Upper lobe of right lung (tissue), 1 donor: Measurements from ENCODE around the gene PSIP1. TPM values are rescaled to one million over a fixed set of nuclear protein-coding genes. Genes with fewer than 3 reads are reported as not detected.
"Not testable (repeated sequence)": the region's sequence is repeated elsewhere in the genome, so short reads cannot be mapped to it uniquely, and the experiment has no call there.

ENCODE experiments used
- ATAC-seq: fragments of 200-7000 bp; cut with Tn5 transposase; one replicate; pipeline ENCODE4 v1.9.1; 2020; ENCODE audit warnings: mild to moderate bottlenecking, moderate library complexity
- DNase-seq: peaks from one replicate; pipeline ENCODE4 v3.0.0-alpha.2; 2020
- H3K27ac ChIP-seq: fragments of 200-600 bp; one replicate; pipeline ENCODE4 v1.8.0; 2022
- H3K27me3 ChIP-seq: fragments of 200-600 bp; one replicate; pipeline ENCODE4 v1.8.0; 2022; ENCODE audit warnings: mild to moderate bottlenecking
- H3K36me3 ChIP-seq: fragments of 200-600 bp; one replicate; pipeline ENCODE4 v1.8.0; 2022
- H3K4me1 ChIP-seq: fragments of 200-600 bp; one replicate; pipeline ENCODE4 v1.8.0; 2022
- H3K4me3 ChIP-seq: fragments of 200-600 bp; one replicate; pipeline ENCODE4 v1.8.0; 2022; ENCODE audit warnings: mild to moderate bottlenecking
- H3K9me3 ChIP-seq: fragments of 200-600 bp; one replicate; pipeline ENCODE4 v1.8.0; 2022
- intact Hi-C: fragments of 100-400 bp; cut with DNase I; formaldehyde crosslinking; loops from one replicate; pipeline ENCODE4 v1.11.0; 2022
- total RNA-seq: library from RNA; stranded (reverse); fragmentation: NEBNext Ultra II Directional; extraction: Animal tissue kit (Norgen Biotek cat#: 25700); gene quantifications from one replicate; pipeline ENCODE4 v1.2.1, GENCODE V29; 2021
- TF ChIP-seq, protein P1 (sequence below): fragments of 200-600 bp; IDR thresholded peaks from one replicate; pipeline ENCODE4 v1.8.0; 2022; ENCODE audit warnings: antibody characterized with exemption
- donor health status: DM: no; HTN: yes; CAD: no; lungs with severe emphysema.

PSIP1 gene
- total RNA-seq, 1 donor from 2014 or later = 32.8 TPM

DNA sequence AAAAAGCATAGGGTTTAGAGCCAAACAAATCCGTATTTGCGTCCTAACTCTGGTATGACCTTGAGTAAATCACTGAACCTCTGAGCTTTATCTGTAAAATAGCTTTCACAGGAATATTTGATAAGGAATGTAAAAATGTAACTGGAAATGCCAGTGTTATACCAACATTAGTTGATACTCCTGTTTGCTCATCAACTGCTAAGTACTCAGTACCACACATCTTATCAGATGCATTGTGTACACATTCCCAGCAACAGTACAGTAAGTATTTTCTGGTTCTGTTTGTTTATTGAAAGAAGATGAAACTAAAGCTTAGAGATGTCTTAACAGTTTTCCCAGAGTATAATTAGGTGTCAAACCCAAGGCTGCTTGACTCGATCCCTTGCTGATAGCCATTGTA lies 66.6 kb downstream of the PSIP1 start:
- Histone ChIP-seq H3K36me3 (peaks cover 67% of the 10 kb centered on the region), H3K9me3 (no peaks in the 10 kb centered on the region), H3K4me1 (no peaks in the 10 kb centered on the region), H3K4me3 (no peak overlapping the region), H3K27me3 (no peaks in the 10 kb centered on the region), H3K27ac (no peak overlapping the region)
- ATAC-seq (no peak), DNase-seq (no peak)
- TF ChIP-seq, protein P1, sequence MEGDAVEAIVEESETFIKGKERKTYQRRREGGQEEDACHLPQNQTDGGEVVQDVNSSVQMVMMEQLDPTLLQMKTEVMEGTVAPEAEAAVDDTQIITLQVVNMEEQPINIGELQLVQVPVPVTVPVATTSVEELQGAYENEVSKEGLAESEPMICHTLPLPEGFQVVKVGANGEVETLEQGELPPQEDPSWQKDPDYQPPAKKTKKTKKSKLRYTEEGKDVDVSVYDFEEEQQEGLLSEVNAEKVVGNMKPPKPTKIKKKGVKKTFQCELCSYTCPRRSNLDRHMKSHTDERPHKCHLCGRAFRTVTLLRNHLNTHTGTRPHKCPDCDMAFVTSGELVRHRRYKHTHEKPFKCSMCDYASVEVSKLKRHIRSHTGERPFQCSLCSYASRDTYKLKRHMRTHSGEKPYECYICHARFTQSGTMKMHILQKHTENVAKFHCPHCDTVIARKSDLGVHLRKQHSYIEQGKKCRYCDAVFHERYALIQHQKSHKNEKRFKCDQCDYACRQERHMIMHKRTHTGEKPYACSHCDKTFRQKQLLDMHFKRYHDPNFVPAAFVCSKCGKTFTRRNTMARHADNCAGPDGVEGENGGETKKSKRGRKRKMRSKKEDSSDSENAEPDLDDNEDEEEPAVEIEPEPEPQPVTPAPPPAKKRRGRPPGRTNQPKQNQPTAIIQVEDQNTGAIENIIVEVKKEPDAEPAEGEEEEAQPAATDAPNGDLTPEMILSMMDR = no peak
- intact Hi-C loops = no loop called here

DNA sequence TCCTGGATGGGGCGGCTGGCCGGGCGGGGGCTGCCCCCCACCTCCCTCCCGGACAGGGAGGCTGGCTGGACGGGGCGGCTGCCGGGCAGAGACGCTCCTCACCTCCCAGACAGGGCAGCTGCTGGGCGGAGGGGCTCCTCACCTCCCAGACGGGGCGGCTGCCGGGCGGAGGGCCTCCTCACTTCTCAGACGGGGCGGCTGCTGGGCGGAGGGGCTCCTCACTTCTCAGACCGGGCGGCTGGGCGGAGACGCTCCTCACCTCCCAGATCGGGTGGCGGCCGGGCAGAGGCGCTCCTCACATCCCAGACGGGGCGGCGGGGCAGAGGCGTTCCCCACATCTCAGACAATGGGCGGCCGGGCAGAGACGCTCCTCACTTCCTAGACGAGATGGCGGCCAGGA lies 68.5 kb downstream of the PSIP1 start:
- DNase-seq = peak; percentile 57
- H3K36me3 ChIP-seq = peaks cover 57% of the 10 kb centered on the region
- H3K4me1 ChIP-seq, H3K27me3 ChIP-seq, intact Hi-C loops, H3K9me3 ChIP-seq, H3K27ac ChIP-seq, ATAC-seq, H3K4me3 ChIP-seq: not testable (repeated sequence)

DNA sequence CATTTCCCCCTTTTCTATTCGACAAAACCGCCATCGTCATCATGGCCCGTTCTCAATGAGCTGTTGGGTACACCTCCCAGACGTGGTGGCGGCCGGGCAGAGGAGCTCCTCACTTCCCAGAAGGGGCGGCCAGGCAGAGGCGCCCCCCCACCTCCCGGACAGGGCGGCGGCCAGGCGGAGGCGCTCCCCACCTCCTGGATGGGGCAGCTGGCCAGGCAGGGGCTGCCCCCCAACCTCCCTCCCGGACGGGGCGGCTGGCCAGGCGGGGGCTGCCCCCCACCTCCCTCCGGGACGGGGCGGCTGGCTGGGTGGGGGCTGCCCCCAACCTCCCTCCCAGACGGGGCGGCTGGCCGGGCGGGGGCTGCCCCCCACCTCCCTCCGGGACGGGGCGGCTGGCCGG lies 68.9 kb downstream of the PSIP1 start:
- ATAC-seq, H3K9me3 ChIP-seq, H3K4me1 ChIP-seq, H3K27ac ChIP-seq, H3K27me3 ChIP-seq, intact Hi-C loops, H3K4me3 ChIP-seq, DNase-seq: not testable (repeated sequence)
- peaks cover 55% of the 10 kb centered on the region for H3K36me3 ChIP-seq

DNA sequence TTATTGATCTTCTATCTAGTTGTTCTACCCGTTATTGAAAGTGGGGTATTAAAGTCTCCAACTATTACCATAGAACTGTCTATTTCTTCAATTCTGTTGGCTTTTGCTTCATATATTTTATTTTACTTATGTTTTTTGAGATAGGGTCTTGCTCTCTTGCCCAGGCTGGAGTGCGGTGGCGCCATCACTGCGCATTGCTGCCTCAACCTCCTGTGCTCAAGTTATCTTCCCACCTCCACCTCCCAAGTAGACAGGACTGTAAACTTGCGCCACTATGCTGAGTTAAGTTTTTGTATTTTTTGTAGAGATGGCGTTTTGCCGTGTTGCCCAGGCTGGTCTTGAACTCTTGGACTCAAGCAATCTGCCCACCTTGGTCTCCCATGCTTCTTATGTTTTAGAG lies 71.9 kb downstream of the PSIP1 start:
- no peaks in the 10 kb centered on the region for H3K4me1 ChIP-seq
- peaks cover 41% of the 10 kb centered on the region for H3K36me3 ChIP-seq
- DNase-seq (no peak), ATAC-seq (no peak)
- no peak overlapping the region for H3K27ac ChIP-seq
- no peak overlapping the region for H3K4me3 ChIP-seq
- H3K27me3 ChIP-seq = no peaks in the 10 kb centered on the region
- TF ChIP-seq, protein P1 = no peak
- intact Hi-C loops = no loop called here
- H3K9me3 ChIP-seq = no peaks in the 10 kb centered on the region

DNA sequence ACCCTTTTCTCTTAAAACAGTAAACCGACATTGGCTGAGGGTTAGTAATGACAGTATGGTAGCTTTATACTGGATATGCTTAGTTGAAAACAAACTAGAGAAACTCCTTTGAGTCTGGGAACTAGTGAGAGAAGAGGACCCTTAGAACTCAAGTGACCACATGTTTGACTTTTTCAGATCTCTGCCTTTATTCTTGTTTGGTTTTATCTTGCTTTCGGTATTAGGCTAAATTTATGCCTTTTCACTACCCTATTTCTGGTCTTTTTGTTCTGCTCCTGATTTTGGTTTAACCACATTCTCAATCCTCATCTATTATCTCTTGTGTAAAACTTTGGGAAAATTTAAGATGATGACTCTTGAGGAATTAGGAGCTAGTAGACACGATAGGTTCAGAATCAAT lies 77.1 kb downstream of the PSIP1 start:
- Histone ChIP-seq H3K36me3 (peaks cover 23% of the 10 kb centered on the region), H3K4me3 (no peak overlapping the region), H3K27ac (peak overlapping the region; percentile 18), H3K4me1 (peaks cover 18% of the 10 kb centered on the region), H3K9me3 (no peaks in the 10 kb centered on the region), H3K27me3 (no peaks in the 10 kb centered on the region)
- DNase-seq (no peak), ATAC-seq (no peak)
- intact Hi-C loops = no loop called here
- TF ChIP-seq, protein P1 = no peak

DNA sequence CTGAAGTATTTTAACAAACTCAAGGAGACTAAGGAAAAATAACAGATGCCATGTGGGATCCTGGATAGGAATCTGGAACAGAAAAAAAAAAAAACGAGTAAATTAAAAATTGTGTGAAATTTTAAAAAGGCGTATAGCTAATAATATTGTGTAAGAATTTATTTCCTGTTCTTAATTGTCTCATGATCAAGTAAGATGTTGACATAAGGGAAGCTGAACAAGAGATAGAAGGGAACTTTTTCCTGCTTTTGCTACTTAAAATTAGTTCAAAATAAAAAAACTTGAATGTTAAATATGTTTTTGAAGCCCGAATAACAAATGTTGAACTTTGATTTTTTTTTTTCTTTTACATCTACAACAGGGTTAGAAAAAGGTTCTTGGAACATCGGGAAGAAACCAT lies 77.6 kb downstream of the PSIP1 start:
- intact Hi-C loops = no loop called here
- TF ChIP-seq, protein P1 = no peak
- Histone ChIP-seq H3K27ac (peak overlapping the region; percentile 18), H3K4me1 (peaks cover 18% of the 10 kb centered on the region), H3K4me3 (no peak overlapping the region), H3K27me3 (no peaks in the 10 kb centered on the region), H3K9me3 (no peaks in the 10 kb centered on the region), H3K36me3 (peaks cover 18% of the 10 kb centered on the region)
- DNase-seq (no peak), ATAC-seq (no peak)
